Glutamatergic neuron (in vitro differentiated cells): ENCODE data around the gene CLSTN2. TPM values are rescaled to one million over a fixed set of nuclear protein-coding genes. Genes with fewer than 3 reads are reported as not detected.

Experiments
- DNase-seq: peaks from one replicate; pipeline ENCODE4 v3.0.0; 2022
- H3K27ac Mint-ChIP-seq: one replicate; pipeline ENCODE4 v1.8.0; 2020; ENCODE audit warnings: mild to moderate bottlenecking, mixed read lengths, inconsistent platforms; ENCODE audit not compliant: unreplicated experiment
- H3K27me3 Mint-ChIP-seq: one replicate; pipeline ENCODE4 v1.8.0; 2020; ENCODE audit warnings: mild to moderate bottlenecking, moderate library complexity, mixed read lengths, inconsistent platforms; ENCODE audit not compliant: unreplicated experiment
- H3K36me3 Mint-ChIP-seq: one replicate; pipeline ENCODE4 v1.8.0; 2020; ENCODE audit warnings: mild to moderate bottlenecking, mixed read lengths, inconsistent platforms; ENCODE audit not compliant: unreplicated experiment
- H3K4me1 Mint-ChIP-seq: one replicate; pipeline ENCODE4 v1.8.0; 2020; ENCODE audit warnings: mild to moderate bottlenecking, low read depth, mixed read lengths, inconsistent platforms; ENCODE audit not compliant: unreplicated experiment
- H3K4me3 Mint-ChIP-seq: one replicate; pipeline ENCODE4 v1.8.0; 2020; ENCODE audit warnings: mild to moderate bottlenecking, mixed read lengths, inconsistent platforms; ENCODE audit not compliant: unreplicated experiment
- H3K9me3 Mint-ChIP-seq: one replicate; pipeline ENCODE4 v1.8.0; 2020; ENCODE audit warnings: mild to moderate bottlenecking, moderate library complexity, mixed read lengths, inconsistent platforms; ENCODE audit not compliant: unreplicated experiment
- total RNA-seq: library from RNA; stranded (reverse); fragmentation: NEBNext Ultra II Directional; extraction: Animal tissue kit (Norgen Biotek cat#: 25700); gene quantifications from one replicate; pipeline ENCODE4 v1.2.1, GENCODE V29; 2021; ENCODE audit not compliant: unreplicated experiment
- TF ChIP-seq, protein P1 (sequence below): fragments of 200-600 bp; sonication (generic); IDR thresholded peaks from one replicate; pipeline ENCODE4 v1.5.0; 2021; ENCODE audit not compliant: partially characterized antibody, unreplicated experiment

The CLSTN2 gene
- total RNA-seq, 1 donor from 2014 or later = 3.1 TPM

- DNase-seq = no peak
- Mint-ChIP-seq H3K27ac (no peak overlapping the region), H3K9me3 (peaks cover 2% of the 10 kb centered on the region), H3K27me3 (no peaks in the 10 kb centered on the region), H3K4me3 (no peak overlapping the region), H3K4me1 (no peaks in the 10 kb centered on the region), H3K36me3 (no peaks in the 10 kb centered on the region)
- TF ChIP-seq, protein P1, sequence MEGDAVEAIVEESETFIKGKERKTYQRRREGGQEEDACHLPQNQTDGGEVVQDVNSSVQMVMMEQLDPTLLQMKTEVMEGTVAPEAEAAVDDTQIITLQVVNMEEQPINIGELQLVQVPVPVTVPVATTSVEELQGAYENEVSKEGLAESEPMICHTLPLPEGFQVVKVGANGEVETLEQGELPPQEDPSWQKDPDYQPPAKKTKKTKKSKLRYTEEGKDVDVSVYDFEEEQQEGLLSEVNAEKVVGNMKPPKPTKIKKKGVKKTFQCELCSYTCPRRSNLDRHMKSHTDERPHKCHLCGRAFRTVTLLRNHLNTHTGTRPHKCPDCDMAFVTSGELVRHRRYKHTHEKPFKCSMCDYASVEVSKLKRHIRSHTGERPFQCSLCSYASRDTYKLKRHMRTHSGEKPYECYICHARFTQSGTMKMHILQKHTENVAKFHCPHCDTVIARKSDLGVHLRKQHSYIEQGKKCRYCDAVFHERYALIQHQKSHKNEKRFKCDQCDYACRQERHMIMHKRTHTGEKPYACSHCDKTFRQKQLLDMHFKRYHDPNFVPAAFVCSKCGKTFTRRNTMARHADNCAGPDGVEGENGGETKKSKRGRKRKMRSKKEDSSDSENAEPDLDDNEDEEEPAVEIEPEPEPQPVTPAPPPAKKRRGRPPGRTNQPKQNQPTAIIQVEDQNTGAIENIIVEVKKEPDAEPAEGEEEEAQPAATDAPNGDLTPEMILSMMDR = no peak
Observed at GRCh38 chr3:140284372-140284771, 349.4 kb downstream of the CLSTN2 start.

GRCh38 chr3:140285380-140285779 lies 350.4 kb downstream of the CLSTN2 start:
- TF ChIP-seq, protein P1 = no peak
- Mint-ChIP-seq H3K9me3 (peaks cover 2% of the 10 kb centered on the region), H3K4me3 (no peak overlapping the region), H3K27me3 (no peaks in the 10 kb centered on the region), H3K27ac (no peak overlapping the region), H3K4me1 (no peaks in the 10 kb centered on the region), H3K36me3 (no peaks in the 10 kb centered on the region)
- DNase-seq = no peak

- Mint-ChIP-seq H3K4me1 (no peaks in the 10 kb centered on the region), H3K27ac (no peak overlapping the region), H3K27me3 (no peaks in the 10 kb centered on the region), H3K9me3 (peaks cover 3% of the 10 kb centered on the region), H3K4me3 (no peak overlapping the region), H3K36me3 (peaks cover 8% of the 10 kb centered on the region)
- no peak for DNase-seq
- TF ChIP-seq, protein P1 = no peak
Observed at GRCh38 chr3:140288595-140288994, 353.6 kb downstream of the CLSTN2 start.

DNA sequence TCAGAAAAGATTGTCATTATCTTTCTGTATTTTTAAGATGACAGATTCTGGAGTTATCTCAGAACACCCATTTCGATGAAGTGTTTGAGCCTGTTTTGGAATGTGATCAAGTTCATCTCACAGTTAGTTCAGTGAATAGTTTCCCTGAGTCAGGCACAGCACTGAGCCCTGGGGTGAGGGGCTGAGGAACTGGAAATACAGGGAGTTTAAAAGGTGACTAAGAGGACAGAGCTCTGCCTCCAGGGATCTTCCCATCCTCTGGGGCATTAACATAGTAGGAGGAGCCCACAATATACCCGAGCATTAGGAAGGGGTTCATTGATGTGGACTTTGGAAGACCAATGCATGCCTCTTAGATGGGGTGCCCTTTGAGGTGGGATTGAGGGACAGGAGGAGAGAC lies 355.1 kb downstream of the CLSTN2 start:
- H3K9me3 Mint-ChIP-seq = peaks cover 3% of the 10 kb centered on the region
- peaks cover 8% of the 10 kb centered on the region for H3K36me3 Mint-ChIP-seq
- H3K27ac Mint-ChIP-seq = no peak overlapping the region
- H3K4me1 Mint-ChIP-seq = no peaks in the 10 kb centered on the region
- H3K27me3 Mint-ChIP-seq = no peaks in the 10 kb centered on the region
- H3K4me3 Mint-ChIP-seq = no peak overlapping the region
- TF ChIP-seq, protein P1 = no peak
- DNase-seq = no peak

DNA sequence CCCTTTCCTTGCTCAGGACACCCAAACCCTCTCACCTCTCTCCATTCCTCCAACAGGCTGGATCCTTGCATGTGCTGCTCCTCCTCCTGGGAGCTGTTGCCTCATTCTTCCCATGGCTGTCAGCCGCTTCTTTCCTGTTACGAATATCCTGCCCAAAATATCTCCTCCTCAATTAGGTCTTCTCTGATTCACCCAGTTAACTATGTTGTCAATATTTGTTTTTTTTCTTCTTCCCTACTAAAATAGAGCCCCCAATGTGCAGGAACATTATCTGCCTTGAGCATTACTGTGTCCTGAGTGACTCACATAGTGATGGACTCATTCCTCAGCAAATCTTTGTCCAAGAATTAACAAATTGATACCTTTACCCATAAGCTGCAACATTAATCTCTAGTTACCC lies 357.2 kb downstream of the CLSTN2 start:
- Mint-ChIP-seq H3K27me3 (peaks cover 2% of the 10 kb centered on the region), H3K4me3 (no peak overlapping the region), H3K4me1 (no peaks in the 10 kb centered on the region), H3K9me3 (peaks cover 2% of the 10 kb centered on the region), H3K27ac (no peak overlapping the region), H3K36me3 (peaks cover 8% of the 10 kb centered on the region)
- TF ChIP-seq, protein P1 = no peak
- no peak for DNase-seq
